ENCODE measurements around the gene PRR12. TPM values are rescaled to one million over a fixed set of nuclear protein-coding genes. Genes with fewer than 3 reads are reported as not detected.

PRR12 gene
- total RNA-seq, 1 donor = 3.0 TPM

DNA sequence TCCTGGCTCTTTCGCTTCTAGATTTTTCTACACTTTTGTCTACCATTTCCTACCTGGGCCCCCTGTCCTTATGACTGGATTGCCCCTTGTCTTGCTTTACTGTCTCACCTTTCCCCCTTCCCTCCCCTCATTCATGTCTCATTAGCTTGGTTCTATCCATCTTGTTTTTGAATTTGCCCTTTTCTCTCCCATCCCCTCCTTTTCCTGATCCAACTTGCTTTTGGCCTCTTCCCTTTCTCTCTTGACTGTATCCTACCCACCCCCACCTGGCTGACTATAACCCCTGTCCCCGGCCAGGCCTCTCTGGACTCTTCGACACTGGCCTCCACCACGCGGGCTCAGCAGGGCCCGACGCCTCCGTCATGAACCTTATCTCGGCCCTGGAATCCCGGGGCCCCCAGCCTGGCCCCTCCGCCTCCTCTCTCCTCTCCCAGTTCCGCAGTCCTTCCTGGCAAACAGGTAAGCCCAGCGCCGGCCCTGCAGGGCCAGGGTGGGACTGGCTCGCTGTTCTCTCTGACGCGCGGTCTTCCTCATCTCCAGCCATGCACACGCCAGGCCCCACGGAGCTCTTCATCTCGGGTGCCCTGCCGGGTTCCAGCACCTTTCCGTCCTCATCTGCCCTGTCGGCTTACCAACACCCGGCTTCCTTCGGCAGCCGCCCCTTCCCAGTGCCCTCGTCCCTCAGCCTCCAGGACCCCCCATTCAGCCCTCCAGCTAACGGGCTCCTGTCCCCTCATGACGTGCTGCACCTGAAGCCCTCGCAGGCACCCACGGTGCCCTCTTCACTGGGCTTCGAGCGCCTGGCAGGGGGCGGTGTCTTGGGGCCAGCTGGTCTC, 3.4 kb downstream of the PRR12 start:
- DNase-seq (ENCODE audit: low read depth) = no peak
- no peak overlapping the region for H3K4me3 ChIP-seq (ENCODE audit: low read depth, low read length)
- TF ChIP-seq, protein P1, sequence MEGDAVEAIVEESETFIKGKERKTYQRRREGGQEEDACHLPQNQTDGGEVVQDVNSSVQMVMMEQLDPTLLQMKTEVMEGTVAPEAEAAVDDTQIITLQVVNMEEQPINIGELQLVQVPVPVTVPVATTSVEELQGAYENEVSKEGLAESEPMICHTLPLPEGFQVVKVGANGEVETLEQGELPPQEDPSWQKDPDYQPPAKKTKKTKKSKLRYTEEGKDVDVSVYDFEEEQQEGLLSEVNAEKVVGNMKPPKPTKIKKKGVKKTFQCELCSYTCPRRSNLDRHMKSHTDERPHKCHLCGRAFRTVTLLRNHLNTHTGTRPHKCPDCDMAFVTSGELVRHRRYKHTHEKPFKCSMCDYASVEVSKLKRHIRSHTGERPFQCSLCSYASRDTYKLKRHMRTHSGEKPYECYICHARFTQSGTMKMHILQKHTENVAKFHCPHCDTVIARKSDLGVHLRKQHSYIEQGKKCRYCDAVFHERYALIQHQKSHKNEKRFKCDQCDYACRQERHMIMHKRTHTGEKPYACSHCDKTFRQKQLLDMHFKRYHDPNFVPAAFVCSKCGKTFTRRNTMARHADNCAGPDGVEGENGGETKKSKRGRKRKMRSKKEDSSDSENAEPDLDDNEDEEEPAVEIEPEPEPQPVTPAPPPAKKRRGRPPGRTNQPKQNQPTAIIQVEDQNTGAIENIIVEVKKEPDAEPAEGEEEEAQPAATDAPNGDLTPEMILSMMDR (IDR thresholded peaks at IDR 0.05; ENCODE audit: insufficient read depth, low read depth, low read length) = no peak

DNA sequence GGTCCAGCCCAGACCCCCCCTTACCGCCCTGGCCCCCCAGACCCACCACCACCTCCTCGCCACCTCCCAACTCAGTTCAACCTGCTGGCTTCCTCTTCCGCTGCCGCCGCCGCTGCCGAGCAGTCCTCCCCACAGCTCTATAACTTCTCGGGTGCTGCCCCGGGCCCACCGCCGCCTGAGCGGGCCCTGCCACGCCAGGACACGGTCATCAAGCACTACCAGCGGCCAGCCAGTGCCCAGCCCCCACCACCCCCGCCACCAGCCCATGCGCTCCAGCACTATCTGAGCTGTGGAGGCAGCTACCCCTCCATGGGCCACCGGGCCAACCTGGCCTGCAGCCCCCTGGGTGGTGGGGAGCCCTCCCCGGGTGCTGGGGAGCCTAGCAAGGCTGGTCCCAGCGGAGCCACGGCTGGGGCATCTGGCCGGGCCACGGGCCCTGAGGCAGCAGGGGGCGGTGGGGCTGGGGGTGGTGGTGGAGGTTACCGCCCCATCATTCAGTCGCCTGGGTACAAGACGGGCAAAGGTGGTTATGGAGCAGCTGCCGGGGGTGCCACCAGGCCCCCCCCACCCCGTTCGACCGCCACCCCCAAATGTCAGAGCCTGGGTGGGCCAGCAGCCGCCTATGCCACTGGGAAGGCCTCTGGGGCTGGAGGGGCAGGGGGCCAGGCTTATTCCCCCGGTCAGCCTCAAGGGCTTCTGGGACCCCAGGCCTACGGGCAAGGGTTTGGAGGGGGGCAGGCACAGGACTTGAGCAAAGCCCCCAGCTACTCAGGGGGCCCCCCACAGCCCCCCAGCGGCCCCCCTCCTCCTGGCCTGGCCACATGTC, 4.2 kb downstream of the PRR12 start:
- DNase-seq (ENCODE audit: low read depth) = no peak
- no peak overlapping the region for H3K4me3 ChIP-seq (ENCODE audit: low read depth, low read length)
- TF ChIP-seq, protein P1 (IDR thresholded peaks at IDR 0.05; ENCODE audit: insufficient read depth, low read depth, low read length) = no peak

DNA sequence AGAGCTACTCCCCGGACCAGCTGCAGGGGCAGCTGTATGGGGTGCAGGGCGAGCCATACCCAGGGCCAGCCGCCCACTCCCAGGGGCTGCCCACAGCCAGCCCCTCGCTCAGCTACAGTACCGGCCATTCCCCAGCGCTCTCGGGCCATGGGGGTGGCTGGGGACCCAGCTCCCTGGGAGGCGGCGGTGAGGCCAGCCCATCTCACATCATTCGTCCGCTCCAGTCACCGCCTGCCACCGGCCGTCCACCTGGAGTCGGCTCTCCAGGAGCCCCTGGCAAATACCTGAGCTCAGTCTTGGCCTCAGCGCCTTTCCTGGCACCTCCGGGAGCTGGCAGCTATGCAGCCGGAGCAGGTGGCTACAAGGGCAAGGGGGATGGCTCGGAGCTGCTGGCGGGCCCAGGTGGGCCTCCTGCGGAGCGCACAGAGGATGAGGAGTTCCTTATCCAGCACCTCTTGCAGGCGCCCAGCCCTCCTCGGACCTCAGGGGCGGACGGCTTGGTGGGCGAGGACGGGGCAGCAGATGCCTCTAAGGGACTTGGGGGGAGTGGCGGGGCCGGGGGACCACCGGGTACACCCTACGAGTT, 4.9 kb downstream of the PRR12 start:
- no peak overlapping the region for H3K4me3 ChIP-seq (ENCODE audit: low read depth, low read length)
- DNase-seq (ENCODE audit: low read depth) = no peak

DNA sequence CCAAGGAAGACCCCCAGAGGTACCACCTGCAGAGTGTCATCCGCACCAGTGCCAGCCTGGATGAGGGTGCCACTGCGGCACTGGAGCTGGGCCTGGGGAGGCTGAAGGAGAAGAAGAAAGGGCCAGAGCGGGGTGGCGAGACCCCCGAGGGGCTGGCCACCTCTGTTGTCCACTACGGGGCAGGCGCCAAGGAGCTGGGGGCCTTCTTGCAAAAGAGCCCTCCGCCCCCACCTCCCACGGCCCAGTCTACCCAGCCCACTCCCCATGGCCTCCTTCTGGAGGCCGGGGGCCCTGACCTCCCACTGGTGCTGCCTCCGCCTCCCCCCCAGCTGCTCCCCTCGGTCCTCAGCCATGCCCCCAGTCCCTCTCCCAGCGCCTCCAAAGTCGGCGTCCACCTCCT, 5.4 kb downstream of the PRR12 start:
- no peak overlapping the region for H3K4me3 ChIP-seq (ENCODE audit: low read depth, low read length)
- TF ChIP-seq, protein P1 (IDR thresholded peaks at IDR 0.05; ENCODE audit: insufficient read depth, low read depth, low read length) = no peak
- DNase-seq (ENCODE audit: low read depth) = no peak

More for the DNA sequence above, 4.9 kb downstream of the PRR12 start:
- TF ChIP-seq, protein P1 (IDR thresholded peaks at IDR 0.05; ENCODE audit: insufficient read depth, low read depth, low read length) = no peak

DNA sequence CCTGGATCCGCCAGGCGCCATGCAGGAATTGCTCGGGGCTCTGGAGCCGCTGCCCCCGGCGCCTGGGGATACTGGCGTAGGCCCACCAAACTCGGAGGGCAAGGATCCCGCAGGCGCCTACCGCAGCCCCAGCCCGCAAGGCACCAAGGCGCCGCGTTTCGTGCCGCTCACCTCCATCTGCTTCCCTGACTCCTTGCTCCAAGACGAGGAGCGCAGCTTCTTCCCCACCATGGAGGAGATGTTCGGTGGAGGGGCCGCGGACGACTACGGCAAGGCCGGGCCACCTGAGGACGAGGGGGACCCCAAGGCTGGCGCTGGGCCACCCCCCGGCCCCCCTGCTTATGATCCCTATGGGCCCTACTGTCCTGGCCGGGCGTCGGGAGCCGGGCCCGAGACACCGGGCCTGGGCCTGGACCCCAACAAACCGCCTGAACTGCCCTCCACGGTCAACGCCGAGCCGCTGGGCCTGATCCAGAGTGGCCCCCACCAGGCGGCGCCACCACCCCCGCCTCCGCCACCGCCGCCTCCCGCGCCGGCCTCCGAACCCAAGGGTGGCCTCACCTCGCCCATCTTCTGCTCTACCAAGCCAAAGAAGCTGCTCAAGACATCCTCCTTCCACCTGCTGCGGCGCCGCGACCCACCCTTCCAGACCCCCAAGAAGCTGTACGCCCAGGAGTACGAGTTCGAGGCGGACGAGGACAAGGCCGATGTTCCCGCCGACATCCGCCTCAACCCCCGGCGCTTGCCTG, 6.1 kb downstream of the PRR12 start:
- no peak overlapping the region for H3K4me3 ChIP-seq (ENCODE audit: low read depth, low read length)
- TF ChIP-seq, protein P1 (IDR thresholded peaks at IDR 0.05; ENCODE audit: insufficient read depth, low read depth, low read length) = no peak
- no peak for DNase-seq (ENCODE audit: low read depth)

DNA sequence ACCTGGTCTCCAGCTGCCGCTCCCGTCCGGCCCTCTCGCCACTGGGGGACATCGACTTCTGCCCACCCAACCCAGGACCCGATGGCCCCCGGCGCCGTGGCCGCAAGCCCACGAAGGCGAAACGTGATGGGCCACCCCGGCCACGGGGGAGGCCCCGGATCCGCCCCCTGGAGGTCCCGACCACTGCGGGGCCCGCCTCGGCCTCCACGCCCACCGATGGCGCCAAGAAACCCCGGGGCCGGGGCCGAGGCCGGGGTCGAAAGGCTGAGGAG, 6.7 kb downstream of the PRR12 start:
- no peak overlapping the region for H3K4me3 ChIP-seq (ENCODE audit: low read depth, low read length)
- TF ChIP-seq, protein P1 (IDR thresholded peaks at IDR 0.05; ENCODE audit: insufficient read depth, low read depth, low read length) = no peak
- DNase-seq (ENCODE audit: low read depth) = no peak
